ENCODE results near the gene SPATA6. TPM values are rescaled to one million over a fixed set of nuclear protein-coding genes. Genes with fewer than 3 reads are reported as not detected.
"Not testable (repeated sequence)": the region's sequence is repeated elsewhere in the genome, so short reads cannot be mapped to it uniquely, and the experiment has no call there.

SPATA6 gene
- total RNA-seq, 2 donors from 2014 or later = 42.8 to 51.5 TPM

DNA sequence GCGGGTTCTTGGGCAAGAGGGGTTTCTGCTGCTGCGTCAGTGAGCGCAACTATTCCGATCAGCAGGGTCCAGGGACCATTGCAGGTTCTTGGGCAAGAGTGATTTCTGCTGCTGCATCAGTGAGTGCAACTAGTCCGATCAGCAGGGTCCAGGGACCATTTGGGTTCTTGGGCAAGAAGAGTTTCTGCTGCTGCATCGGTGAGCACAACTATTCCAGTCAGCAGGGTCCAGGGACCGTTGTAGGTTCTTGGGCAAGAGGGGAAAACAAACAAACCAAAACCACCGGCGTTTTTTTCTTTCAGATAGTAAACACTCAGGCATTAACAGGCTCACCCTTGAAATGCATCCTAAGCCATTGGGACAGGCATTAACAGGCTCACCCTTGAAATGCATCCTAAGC, 32.6 kb downstream of the SPATA6 start:
- 95% methylated on average over 9 of the region's 9 CpGs for WGBS, 2 experiments (ENCODE audit: insufficient coverage in 1 of 2, insufficient read length in 1 of 2)
- no peak overlapping the region for H3K4me3 ChIP-seq (ENCODE audit: low read length)
- no peaks in the 10 kb centered on the region for H3K27me3 ChIP-seq (ENCODE audit: control insufficient read depth, insufficient read depth, low read length, poor library complexity, severe bottlenecking)
- peaks cover 25% of the 10 kb centered on the region for H3K4me1 Mint-ChIP-seq
- H3K27ac ChIP-seq (ENCODE audit: low read depth, low read length) = no peak overlapping the region
- H3K36me3 Mint-ChIP-seq (ENCODE audit: low read depth) = peaks cover 78% of the 10 kb centered on the region
- H3K9me3 ChIP-seq (ENCODE audit: control insufficient read depth, low read length) = peaks cover 42% of the 10 kb centered on the region
- H3K27me3 Mint-ChIP-seq (ENCODE audit: insufficient read depth) = no peaks in the 10 kb centered on the region
- H3K4me3 Mint-ChIP-seq = no peak overlapping the region
- no peak for DNase-seq
- H3K9ac ChIP-seq (ENCODE audit: extremely low read depth, low read length, poor library complexity, severe bottlenecking) = no peak overlapping the region
- peaks cover 5% of the 10 kb centered on the region for H3K4me1 ChIP-seq (ENCODE audit: control insufficient read depth, insufficient read depth, low read length)
- TF ChIP-seq, protein P1, sequence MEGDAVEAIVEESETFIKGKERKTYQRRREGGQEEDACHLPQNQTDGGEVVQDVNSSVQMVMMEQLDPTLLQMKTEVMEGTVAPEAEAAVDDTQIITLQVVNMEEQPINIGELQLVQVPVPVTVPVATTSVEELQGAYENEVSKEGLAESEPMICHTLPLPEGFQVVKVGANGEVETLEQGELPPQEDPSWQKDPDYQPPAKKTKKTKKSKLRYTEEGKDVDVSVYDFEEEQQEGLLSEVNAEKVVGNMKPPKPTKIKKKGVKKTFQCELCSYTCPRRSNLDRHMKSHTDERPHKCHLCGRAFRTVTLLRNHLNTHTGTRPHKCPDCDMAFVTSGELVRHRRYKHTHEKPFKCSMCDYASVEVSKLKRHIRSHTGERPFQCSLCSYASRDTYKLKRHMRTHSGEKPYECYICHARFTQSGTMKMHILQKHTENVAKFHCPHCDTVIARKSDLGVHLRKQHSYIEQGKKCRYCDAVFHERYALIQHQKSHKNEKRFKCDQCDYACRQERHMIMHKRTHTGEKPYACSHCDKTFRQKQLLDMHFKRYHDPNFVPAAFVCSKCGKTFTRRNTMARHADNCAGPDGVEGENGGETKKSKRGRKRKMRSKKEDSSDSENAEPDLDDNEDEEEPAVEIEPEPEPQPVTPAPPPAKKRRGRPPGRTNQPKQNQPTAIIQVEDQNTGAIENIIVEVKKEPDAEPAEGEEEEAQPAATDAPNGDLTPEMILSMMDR (conservative IDR thresholded peaks at IDR 0.05) = no peak
- H3K9me3 Mint-ChIP-seq = peaks cover 65% of the 10 kb centered on the region
- H3K27ac Mint-ChIP-seq = no peak overlapping the region
- H3K36me3 ChIP-seq (ENCODE audit: control insufficient read depth, insufficient read depth, low read length) = peaks cover 18% of the 10 kb centered on the region

DNA sequence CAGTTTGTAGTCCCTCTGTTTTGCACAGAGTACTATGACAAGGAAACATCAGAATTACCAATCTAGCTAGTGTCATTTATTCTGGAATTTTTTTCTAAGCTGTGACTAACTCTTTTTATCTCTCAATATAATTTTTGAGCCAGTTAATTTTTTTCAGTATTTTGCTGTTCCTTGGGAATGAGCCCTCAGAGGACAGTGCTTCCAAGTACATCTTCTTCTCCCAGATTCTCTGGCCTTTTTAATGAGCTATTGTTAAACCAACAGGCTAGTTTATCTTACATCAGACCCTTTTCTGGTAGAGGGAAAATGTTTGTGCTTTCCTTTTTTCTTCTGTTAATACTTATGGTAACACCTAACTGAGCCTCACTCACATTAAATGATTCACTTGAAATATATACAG, 34.6 kb downstream of the SPATA6 start:
- H3K4me1 Mint-ChIP-seq = peaks cover 14% of the 10 kb centered on the region
- not testable (repeated sequence) for H3K27me3 ChIP-seq (ENCODE audit: control insufficient read depth, insufficient read depth, low read length, poor library complexity, severe bottlenecking); H3K27me3 Mint-ChIP-seq (ENCODE audit: insufficient read depth); H3K4me3 ChIP-seq (ENCODE audit: low read length); H3K27ac ChIP-seq (ENCODE audit: low read depth, low read length); H3K4me1 ChIP-seq (ENCODE audit: control insufficient read depth, insufficient read depth, low read length); H3K9ac ChIP-seq (ENCODE audit: extremely low read depth, low read length, poor library complexity, severe bottlenecking); DNase-seq; H3K4me3 Mint-ChIP-seq; H3K27ac Mint-ChIP-seq
- Histone ChIP-seq H3K9me3 (ENCODE audit: control insufficient read depth, low read length) (peaks cover 33% of the 10 kb centered on the region), H3K36me3 (ENCODE audit: control insufficient read depth, insufficient read depth, low read length) (peaks cover 13% of the 10 kb centered on the region)
- peaks cover 67% of the 10 kb centered on the region for H3K36me3 Mint-ChIP-seq (ENCODE audit: low read depth)
- peaks cover 51% of the 10 kb centered on the region for H3K9me3 Mint-ChIP-seq

DNA sequence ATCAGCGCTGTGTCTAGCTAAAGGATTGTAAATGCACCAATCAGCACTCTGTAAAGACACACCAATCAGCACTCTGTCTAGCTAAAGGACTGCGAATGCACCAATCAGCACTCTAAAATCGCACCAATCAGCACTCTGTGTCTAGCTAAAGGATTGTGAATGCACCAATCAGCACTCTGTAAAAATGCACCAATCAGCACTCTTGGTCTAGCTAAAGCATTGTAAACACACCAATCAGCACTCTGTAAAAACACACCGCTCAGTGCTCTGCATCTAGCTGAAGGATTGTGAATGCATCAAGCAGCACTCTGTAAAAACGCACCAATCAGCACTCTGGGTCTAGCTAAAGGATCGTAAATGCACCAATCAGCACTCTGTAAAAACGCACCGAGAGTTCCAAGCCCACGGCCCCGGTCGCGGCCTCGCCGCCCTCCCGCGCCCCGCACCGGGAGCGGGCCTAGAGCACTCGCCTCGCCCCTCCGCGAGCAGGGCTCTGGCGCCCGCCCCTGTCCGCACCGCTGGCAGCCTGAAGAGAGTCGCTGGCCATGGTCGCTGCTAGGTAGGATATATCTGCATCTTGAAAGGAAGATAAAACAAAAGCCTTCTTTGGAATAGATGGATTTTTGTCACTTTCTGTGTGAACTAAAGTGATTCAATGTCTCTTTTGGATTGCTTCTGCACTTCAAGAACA, 36.5 kb downstream of the SPATA6 start:
- not testable (repeated sequence) for H3K27ac Mint-ChIP-seq, H3K4me3 Mint-ChIP-seq
- WGBS, 2 experiments (ENCODE audit: insufficient coverage in 1 of 2, insufficient read length in 1 of 2) = 97 to 99% methylated on average over 11 to 29 of the region's 29 CpGs

DNA sequence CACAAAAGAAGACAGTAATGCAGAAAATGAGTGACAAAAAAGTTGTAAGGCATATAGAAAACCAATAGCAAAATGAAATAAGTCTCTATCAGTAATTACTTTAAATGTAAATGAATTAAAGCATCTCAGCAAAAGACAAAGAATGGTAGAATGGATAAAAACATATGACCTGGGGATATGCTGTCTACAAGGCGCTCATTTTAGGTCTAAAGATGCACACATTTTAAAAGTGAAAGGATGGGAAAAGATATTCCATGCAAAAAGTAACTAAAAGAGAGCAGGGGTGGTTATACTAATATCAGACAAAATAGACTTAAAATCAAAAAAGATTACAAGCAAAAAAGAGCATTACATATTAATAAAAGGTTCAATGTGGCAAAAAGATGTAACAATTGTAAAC, 41.2 kb downstream of the SPATA6 start:
- Histone ChIP-seq H3K36me3 (ENCODE audit: control insufficient read depth, insufficient read depth, low read length) (peaks cover 4% of the 10 kb centered on the region), H3K9me3 (ENCODE audit: control insufficient read depth, low read length) (peaks cover 8% of the 10 kb centered on the region), H3K4me1 (ENCODE audit: control insufficient read depth, insufficient read depth, low read length) (no peaks in the 10 kb centered on the region), H3K27me3 (ENCODE audit: control insufficient read depth, insufficient read depth, low read length, poor library complexity, severe bottlenecking) (no peaks in the 10 kb centered on the region), H3K4me3 (ENCODE audit: low read length) (no peak overlapping the region), H3K27ac (ENCODE audit: low read depth, low read length) (no peak overlapping the region), H3K9ac (ENCODE audit: extremely low read depth, low read length, poor library complexity, severe bottlenecking) (no peak overlapping the region)
- Mint-ChIP-seq H3K36me3 (ENCODE audit: low read depth) (peaks cover 13% of the 10 kb centered on the region), H3K27me3 (ENCODE audit: insufficient read depth) (no peaks in the 10 kb centered on the region), H3K27ac (no peak overlapping the region), H3K4me3 (no peak overlapping the region), H3K4me1 (no peaks in the 10 kb centered on the region), H3K9me3 (peaks cover 7% of the 10 kb centered on the region)
- TF ChIP-seq, protein P1 (conservative IDR thresholded peaks at IDR 0.05) = no peak
- no peak for DNase-seq
- WGBS, 2 experiments (ENCODE audit: insufficient coverage in 1 of 2, insufficient read length in 1 of 2) = 97% methylated on average over 1 of the region's 1 CpG; no CpG with 5 or more reads in 1 of the 2 experiments

More for the DNA sequence above, 36.5 kb downstream of the SPATA6 start:
- not testable (repeated sequence) for H3K27me3 ChIP-seq (ENCODE audit: control insufficient read depth, insufficient read depth, low read length, poor library complexity, severe bottlenecking); H3K36me3 ChIP-seq (ENCODE audit: control insufficient read depth, insufficient read depth, low read length); H3K27me3 Mint-ChIP-seq (ENCODE audit: insufficient read depth); DNase-seq; H3K9ac ChIP-seq (ENCODE audit: extremely low read depth, low read length, poor library complexity, severe bottlenecking); H3K4me3 ChIP-seq (ENCODE audit: low read length); H3K27ac ChIP-seq (ENCODE audit: low read depth, low read length); H3K4me1 ChIP-seq (ENCODE audit: control insufficient read depth, insufficient read depth, low read length); H3K4me1 Mint-ChIP-seq
- Mint-ChIP-seq H3K9me3 (peaks cover 38% of the 10 kb centered on the region), H3K36me3 (ENCODE audit: low read depth) (peaks cover 55% of the 10 kb centered on the region)
- peaks cover 20% of the 10 kb centered on the region for H3K9me3 ChIP-seq (ENCODE audit: control insufficient read depth, low read length)

All from endodermal cell (in vitro differentiated cells).